Measurements from ENCODE around the gene ALPP.

- TF ChIP-seq TCF12 (IDR thresholded peaks at IDR 0.05), result no peak
- TF ChIP-seq CTCF (IDR thresholded peaks at IDR 0.05), result no peak
Measured at GRCh38 chr2:232354069-232354468, 24.5 kb upstream of the ALPP start.
